ENCODE measurements around the gene LRMDA.
"Not testable (repeated sequence)": the region's sequence is repeated elsewhere in the genome, so short reads cannot be mapped to it uniquely, and the experiment has no call there.

Gene LRMDA

DNA sequence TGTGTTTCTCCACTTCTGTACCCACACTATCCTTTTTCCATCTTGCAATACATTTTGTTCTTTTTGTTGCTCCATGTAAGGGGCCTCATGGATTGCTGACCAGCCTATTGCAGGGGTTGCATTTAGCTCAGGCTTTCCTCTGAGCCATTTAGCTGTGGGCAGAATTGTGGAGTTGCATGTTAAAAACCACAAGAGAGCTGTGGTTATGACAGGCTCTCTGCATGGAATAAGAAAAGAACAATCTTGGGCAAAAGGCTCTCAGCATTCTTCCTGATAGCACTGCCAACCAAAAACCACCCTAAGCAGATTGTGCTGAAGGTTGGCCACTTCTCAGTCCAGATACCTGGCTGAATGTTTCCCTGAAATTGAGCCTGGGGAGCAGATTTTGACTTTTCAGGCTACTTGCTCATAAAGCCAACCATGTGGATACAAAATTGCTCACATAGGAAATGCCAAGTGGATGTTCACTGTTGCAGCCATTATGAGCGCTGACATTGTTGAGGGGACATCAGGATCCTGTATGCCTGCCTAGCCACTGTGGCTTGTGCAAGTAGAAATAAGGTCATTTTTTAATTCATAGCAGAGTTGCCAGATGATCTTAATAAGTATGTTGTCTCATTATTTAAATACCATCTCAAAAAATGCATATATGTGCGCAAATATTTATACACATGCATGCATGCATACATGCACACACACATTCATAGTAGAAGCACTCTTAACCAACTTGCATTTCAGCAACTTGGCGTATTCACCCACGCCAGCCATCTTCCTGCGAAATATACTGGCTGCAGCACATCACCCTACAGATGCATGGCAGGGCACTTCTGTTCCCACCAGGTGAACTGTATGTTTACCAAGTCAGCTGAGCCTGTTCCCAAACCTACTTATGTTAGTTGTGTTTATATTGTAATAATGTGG lies 695.4 kb downstream of the LRMDA start:
- DNase-seq (ENCODE audit: low spot score): no peak

DNA sequence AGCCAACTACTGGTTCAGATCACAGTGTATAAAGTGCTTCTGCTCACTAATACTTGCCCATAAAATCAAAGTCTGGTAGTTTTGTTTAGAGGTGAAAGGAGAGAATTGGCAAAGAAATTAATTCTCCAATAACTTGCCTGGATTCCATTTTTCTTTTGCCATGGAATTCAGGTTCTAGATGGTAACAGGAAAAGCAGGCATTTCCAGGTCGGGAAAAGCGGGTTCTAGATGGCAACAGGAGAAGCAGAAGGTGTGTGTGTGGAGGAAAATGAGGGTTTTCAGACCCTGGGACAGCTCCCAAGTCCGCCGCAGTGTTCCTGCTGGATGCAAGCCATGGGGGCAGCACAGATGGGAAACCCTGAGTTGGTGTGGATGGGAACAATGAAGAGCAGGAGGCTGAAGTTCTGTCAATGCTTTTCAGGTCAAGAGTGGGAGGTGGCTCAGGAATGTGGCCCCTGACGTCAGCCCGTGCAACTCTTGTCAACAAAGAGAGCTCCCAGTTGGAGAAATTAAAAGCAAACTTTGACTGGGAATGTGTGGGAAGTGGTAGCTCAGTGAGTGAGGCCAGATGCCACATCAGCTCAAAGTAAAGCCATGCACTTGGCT lies 696.7 kb downstream of the LRMDA start:
- no peak for DNase-seq (ENCODE audit: low spot score)

DNA sequence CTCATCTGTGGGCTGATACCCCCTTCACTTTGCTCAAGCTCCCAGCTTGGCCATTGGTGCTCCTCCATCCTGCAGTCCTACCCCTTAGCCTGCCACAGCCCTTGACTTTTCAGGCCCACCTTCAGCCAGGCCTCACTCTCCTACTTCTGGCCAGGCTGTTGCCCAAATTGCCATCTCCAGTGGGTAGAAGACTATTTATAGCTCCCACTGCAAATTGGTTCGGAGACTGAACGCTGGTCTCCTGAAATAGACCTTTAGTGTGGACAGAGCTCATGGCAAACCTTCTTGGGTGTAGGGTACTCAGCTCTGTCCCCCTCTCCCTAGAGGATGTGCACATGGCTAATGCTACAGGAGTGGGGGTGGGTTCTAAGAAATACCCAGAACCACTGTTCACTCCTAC lies 697.8 kb downstream of the LRMDA start:
- no peak for DNase-seq (ENCODE audit: low spot score)

DNA sequence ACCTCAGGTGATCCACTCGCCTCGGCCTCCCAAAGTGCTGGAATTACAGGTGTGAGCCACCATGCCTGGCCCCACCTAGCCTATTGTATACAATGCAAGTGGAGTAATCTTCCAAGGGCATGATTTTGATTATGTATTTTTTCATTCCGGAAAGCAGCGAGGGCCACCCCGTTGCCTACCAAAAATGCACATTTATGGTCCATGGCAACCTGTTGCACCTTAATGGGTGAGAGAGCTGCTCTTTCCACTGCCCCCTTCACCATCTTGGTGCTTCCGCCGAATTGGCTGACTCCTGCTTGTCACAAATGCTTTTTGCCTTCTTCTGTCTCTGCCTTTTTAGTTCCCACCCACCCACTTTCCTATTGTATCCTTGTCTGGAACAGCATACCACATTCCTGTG lies 699.5 kb downstream of the LRMDA start:
- no peak for DNase-seq (ENCODE audit: low spot score)

DNA sequence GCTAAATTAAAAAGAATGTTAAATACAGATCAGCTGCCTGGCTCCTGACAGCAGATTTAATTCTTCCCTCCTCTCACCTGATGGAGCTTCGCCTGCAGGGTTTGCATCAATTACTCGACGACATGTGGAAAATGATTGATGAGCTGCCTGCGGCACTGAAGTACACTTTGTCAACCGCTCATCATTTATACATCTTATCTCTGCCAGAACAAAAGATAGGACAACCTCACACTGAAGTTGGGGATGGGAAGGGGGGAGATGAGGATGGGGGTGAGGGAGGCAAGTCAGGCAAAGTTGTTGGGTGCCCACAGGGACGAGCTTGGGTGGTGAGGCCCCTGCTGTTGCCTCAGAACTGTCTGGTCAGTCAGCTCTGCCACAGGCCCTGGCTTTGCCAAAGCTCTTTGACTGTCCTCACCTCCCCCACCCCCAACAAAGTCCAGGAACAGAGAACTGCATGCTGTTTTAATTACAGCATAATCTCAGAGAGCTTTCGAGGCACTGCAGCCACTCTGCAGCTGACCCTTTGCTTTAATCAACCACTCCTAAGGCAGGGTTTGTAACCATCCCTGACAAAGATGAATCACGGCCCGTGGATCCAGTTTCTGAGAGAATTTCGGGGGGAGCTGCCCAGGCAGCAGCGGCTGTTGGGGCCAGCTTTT lies 702.3 kb downstream of the LRMDA start:
- DNase-seq (ENCODE audit: low spot score): no peak

DNA sequence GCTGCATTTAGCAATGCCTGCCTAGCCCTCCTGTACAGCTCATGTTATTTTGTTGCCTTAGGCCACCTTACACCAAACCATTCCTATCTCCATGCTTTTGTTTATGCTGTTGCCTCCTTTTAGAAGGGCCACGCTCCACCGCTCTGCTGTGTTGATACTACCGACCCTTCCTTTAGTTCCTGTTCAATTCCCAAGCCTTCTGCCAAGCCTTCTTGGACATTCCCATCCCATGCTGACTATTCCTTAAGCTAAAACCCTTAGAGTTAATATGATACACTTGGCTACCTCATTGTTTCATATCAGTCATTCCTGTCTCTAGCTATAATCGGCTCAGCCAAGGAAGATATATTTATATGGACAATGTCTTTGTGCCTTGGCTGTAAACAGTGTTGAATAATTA lies 705.5 kb downstream of the LRMDA start:
- no peak for DNase-seq (ENCODE audit: low spot score)

DNA sequence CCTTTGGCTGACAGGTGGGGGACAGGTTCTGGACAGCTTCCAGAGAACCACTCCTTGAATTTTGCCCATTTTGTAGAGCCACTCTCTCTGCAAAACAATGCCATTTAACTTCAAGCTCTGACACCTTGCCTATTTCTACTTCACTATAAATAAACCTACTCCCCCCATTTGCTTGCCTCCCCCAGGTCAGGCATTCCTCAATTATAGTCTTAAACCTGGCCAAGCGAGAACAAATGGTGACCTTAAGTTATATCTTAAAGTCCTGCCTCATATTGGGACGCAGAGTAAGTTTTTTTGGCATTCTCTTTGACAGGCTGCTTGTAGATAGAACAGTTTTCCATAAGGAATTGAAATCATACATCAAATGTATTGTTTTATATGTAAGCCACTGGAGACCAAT lies 706.9 kb downstream of the LRMDA start:
- DNase-seq (ENCODE audit: low spot score): no peak

DNA sequence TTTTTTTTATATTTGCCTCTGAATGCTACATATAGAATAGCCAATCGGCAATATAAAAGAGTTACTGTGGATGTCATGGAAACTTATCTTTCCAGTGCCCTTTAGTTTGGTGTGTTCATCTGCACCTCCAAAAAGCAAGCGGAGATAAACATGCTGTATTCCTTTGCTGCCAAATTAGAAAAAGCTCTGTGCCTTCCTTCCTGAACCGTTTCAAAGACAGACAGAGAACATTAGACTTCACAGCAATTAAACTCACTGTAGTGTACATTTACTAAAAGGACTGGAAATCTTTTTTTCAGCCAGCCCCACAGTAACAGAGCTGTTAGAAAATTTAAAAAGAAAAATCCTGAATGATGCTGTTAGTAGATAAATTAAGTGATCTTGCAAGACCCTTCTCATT lies 707.5 kb downstream of the LRMDA start:
- DNase-seq (ENCODE audit: low spot score): no peak

DNA sequence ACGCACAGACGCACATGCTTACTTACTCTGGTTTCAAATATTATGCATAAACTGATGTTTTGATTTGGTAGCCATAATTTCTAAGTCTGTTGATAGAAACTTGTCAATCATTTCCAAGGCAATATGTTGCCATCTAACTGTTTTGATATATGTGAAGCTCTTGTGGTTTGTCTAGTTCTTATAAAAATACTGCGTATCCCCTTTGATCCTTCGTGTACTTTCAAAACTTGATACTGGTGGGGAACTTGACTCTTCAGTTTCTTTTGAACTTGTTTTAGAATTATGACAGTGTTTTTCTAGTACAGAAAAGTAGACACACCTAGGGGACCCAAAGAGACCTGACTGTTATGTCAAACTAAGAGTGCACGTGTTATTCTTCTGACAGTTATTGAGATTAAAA lies 708.0 kb downstream of the LRMDA start:
- DNase-seq (ENCODE audit: low spot score): no peak

DNA sequence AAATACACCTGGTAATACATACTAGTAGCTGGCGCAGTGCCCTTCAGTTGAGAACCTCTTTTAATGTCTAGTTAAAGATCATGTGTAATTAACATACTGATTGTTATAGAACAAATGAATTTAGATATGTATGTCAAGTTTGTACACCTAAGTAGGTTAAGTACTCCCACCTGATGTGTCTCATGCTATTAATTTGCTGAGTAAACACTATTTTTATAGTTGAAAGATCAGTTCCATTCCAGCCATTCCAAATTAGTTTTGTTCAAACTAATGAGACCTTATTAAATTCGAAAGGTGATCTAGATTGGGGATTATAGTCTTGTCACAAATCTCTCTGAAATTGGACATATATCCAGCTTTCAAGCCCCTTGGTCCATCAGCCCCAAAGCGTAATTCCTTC lies 710.0 kb downstream of the LRMDA start:
- DNase-seq (ENCODE audit: low spot score): no peak

DNA sequence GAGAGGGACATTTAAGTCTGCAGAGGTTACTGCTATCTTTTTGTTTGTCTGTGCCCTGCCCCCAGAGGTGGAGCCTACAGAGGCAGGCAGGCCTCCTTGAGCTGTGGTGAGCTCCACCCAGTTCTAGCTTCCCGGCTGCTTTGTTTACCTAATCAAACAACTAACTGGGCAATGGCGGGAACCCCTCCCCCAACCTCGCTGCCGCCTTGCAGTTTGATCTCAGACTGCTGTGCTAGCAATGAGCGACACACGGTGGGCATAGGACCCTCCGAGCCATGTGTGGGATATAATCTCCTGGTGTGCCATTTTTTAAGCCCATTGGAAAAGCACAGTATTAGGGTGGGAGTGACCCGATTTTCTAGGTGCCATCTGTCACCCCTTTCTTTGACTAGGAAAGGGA lies 716.8 kb downstream of the LRMDA start:
- DNase-seq (ENCODE audit: low spot score): not testable (repeated sequence)

DNA sequence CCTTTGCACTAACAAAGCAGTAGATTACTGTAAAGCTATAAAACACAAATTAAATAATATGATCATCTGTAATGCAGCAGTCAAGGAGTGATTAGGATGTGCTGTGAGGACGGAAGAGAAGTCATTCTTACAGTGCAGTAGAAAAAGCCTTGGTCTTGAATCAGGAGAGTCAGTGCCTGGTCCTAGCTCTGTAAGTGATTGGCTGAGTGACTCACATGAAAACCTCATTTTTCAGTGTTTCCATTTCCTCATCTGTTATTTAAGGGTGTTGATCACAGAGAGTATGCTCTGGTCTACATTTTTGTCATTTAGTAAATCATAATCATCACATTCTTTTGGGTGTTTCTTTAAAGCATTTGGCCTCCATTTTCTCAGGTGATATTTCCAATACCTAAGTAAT lies 717.8 kb downstream of the LRMDA start:
- DNase-seq (ENCODE audit: low spot score): no peak

DNA sequence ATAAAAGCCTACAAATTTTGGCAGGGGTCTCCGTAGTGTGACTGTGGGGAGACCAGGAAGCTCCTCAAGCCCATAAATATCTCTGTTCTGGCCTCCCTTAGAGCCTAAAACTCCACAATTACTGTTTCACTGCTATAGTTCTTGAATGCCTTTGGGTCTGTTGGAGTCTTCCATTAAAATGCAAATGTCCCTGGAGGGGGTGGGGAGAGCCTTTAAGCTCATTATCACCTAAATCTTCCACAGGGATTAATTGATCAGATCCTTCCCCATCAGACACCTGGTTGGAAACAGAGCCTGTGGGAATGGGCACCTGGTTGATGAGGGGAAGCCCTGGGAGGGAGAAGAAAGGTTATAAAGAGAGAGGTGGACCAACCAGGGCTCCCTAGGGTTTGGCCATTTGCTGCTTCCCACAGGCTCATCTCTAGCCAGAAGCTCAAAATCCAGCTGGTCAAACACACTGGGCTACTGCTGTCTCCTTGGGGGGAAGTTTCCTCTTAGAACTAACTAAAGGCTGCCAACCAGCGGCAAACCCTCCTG lies 718.2 kb downstream of the LRMDA start:
- peak; percentile 52 for DNase-seq (ENCODE audit: low spot score)

DNA sequence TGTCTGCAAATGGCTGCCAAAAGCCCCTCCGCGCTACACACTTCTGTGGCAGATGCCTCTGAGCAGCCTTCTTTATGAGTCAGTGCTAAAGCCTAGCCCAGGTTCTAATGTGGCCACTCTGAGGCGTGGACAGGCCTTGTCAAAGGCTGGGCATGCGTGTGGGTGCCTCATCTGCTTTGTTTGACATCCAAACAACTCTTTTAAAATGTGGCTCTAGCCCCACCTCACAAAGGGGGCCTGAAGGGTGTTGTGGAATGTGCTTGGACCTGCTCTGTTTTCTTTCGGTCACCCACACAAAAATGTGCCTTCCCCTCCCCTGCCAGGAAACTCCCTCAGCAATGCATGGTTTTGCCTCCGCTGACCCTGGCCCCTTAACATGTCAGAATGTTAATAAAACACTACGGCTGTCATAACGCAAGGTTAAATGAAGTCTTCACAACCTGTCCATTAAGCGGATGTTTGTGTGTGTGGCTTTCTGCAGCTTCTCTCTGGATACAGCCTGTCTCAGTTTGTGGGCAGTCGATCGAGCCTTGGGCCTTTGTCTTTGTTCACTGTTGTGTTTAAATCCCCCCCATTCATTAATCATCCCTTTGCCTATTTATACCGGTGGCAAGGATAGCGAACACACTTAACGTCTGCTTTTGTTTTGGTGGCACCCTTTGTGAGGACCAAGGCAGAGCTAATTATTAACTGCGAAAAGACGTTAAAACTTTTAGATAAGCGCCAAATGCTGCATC lies 718.9 kb downstream of the LRMDA start:
- DNase-seq (ENCODE audit: low spot score): peak; percentile 70

DNA sequence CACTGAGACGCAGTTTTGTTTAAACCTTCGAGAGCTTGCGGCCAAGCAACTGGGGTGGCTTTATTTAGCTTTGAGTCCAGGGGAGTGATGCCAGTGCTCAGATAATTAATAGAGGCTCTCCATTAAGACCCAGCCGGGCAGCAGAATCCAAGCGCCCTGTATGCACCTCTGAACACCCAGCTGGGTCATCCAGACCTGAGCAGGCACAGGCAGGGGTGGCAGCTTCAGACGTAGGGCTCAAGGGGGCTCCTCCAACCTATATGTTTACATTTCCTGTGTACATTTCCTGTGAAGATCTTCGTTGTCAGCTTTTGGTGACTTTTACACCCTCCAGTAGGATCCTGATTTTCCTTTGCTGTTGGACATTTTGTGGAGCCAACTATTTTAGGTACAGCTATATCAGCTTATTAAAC lies 719.5 kb downstream of the LRMDA start:
- DNase-seq (ENCODE audit: low spot score): no peak

DNA sequence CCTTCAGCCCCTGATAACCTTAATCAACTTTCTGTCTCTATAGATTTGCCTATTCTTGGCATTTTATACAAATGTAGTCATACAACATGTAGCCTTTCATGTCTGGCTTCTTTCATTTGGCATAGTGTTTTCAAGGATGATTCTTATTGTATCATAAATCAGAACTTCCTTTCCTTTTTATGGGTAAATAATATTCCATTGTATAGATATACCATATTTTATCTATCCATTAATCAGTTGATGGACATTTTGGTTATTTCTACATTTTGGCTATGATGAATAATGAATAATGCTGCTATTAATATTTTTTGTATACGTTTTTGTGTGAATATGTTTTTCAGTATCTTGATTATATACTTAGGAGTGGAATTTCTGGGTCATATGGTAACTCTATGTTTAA lies 720.8 kb downstream of the LRMDA start:
- DNase-seq (ENCODE audit: low spot score): no peak

DNA sequence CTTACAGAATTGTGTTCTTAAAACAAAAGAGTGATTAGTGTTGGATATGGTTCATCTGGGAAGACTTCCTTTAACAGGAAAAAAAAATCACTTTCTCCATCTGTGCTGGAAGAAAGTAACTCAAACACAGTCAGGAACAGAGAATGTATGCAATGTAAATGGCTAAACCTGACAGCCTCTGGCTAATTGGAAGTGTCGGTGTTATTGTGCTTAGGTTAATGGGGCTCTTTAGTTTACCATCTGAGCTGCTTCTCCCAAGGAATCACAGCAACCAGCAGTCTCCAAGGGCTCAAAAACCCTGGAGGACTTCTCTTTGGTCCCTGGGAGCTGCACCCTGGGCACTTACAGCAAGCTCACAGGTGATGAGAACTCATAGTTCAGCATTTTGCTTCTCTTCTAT lies 724.5 kb downstream of the LRMDA start:
- no peak for DNase-seq (ENCODE audit: low spot score)

DNA sequence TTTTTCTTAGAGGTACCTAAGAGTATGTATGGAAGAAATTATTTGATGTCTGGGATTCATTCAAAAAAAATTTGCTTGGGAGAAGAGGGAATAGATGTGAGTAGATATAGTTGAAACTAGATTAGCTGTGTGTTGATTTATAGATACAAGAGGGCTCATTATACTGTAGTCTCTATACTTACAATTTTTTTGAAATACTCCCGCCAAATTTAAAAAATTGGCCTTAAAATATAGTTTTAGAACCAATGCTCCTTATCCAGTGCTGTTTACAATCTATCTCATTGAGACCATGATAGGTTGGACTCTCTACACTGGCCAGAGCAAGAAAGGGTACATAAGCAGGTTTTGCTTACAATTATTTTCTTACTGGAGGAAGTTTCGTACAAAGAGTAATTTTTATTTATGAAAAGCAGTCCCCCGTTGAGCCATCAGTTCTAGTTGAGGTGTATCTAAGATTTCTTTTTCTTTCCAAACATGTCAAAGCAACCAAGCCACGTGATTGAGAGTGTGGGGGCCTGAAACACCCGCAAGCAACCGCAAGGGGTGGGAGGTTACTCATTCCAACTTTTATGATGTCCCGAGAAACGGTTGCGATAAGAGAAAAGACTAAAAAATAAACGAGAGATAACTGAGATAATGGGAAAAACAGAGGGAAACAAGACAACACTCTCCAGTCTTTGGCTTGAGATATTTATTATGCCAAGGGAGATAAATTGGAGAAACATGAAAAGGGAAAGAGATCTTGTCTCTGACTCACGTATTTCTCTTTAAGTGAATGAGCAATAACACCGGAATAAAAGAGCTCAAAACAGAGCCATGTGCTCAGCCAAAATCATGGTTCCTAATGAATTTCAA lies 729.2 kb downstream of the LRMDA start:
- no peak for DNase-seq (ENCODE audit: low spot score)

DNA sequence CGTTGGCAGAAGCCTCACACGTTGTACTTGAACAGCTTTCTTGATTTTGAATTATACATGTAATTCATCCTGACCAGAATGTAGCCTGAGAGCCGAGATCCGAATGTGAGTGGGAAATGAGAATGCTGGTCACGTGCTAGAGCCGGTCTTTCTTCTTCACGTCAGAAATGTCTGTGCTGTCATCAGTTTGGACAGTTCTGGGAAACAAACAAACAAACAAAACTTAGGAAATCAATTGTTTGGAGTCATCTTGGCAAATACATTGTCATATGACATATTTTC lies 729.8 kb downstream of the LRMDA start:
- no peak for DNase-seq (ENCODE audit: low spot score)

DNA sequence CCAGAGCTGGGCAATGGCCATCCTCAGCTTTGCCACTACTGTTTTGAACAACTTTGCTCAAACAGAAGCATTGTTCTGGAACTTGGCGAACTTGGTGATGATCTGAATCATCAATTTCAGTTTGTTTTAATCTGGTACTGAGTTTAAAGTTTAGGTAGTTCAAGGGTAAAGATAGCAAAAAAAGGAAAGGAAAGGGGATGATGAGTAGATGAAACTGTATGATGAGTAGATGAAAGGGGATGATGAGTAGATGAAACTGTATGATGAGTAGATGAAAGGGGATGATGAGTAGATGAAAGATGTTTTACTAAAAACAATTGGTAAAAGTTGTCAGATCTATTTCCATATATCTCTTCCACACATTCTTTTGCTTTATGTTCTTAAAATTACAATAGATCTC lies 737.0 kb downstream of the LRMDA start:
- no peak for DNase-seq (ENCODE audit: low spot score)

DNA sequence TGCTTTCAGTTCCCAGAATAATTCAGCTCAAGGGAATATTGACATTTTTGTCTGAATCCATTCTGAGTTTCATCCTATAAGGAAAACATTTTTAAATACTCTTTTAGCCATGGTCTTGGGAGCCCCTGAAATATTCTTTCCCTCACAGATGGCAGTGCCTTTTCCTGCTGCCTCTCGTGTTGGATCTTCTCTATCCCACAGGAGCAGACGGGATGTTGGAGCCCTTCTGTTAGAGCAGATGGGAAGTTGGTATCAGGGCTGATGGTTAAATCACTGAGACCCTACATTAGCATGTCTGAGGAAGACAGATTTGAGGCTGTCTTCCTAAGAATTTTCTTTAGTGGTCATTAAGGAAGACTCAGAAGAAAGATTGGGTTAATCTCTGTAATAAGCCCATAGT lies 737.8 kb downstream of the LRMDA start:
- DNase-seq (ENCODE audit: low spot score): no peak

DNA sequence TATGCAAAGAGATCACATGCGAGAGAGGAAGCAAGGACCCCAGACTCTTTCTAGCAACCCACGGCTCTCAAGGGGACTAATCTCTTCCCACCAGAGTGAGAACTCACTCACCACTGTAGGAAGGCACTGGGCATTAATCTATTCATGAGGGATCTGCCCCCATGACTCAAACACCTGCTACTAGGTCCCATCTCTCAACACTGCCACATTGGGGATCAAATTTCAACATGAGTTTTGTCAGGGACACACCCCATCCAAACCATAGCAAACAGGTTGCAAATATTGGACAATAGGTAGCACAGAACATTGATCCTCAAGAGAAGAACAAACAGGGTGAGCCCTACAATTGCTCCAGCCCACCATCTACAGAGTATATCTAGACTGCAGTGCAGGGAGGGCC lies 740.6 kb downstream of the LRMDA start:
- no peak for DNase-seq (ENCODE audit: low spot score)

All from iPS-NIHi11 (cell line).